ENCODE measurements around the gene ROBO1. TPM values are rescaled to one million over a fixed set of nuclear protein-coding genes. Genes with fewer than 3 reads are reported as not detected.

ROBO1 gene
- total RNA-seq, 1 donor from 2014 or later: 3.1 TPM

DNA sequence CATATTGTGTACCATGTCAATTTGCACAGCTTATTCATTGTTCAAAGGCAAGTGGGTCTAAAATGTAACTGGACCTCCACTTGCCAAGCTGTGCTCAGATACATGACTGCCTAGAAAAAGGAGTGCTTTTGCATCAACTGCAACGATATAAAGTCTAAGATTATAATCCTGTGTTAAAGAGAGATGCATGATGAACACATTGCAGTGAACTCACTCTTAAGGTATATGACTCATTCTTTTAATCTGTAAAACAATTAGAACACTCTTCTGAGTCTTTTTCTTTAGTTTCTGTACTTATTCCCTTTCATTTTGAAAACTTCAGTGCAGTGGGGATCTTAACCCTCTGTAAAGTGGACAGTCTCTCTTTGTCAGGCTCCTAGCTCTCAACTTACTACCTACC lies 982.8 kb downstream of the ROBO1 start:
- intact Hi-C loops (cut with micrococcal nuclease): no loop called here
- H3K27ac Mint-ChIP-seq: no peak overlapping the region
- no peak overlapping the region for H3K4me3 Mint-ChIP-seq
- no peaks in the 10 kb centered on the region for H3K9me3 Mint-ChIP-seq
- TF ChIP-seq, protein P1, sequence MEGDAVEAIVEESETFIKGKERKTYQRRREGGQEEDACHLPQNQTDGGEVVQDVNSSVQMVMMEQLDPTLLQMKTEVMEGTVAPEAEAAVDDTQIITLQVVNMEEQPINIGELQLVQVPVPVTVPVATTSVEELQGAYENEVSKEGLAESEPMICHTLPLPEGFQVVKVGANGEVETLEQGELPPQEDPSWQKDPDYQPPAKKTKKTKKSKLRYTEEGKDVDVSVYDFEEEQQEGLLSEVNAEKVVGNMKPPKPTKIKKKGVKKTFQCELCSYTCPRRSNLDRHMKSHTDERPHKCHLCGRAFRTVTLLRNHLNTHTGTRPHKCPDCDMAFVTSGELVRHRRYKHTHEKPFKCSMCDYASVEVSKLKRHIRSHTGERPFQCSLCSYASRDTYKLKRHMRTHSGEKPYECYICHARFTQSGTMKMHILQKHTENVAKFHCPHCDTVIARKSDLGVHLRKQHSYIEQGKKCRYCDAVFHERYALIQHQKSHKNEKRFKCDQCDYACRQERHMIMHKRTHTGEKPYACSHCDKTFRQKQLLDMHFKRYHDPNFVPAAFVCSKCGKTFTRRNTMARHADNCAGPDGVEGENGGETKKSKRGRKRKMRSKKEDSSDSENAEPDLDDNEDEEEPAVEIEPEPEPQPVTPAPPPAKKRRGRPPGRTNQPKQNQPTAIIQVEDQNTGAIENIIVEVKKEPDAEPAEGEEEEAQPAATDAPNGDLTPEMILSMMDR (IDR thresholded peaks at IDR 0.05): no peak
- H3K36me3 Mint-ChIP-seq (ENCODE audit: low read depth): no peaks in the 10 kb centered on the region
- ChIA-PET CTCF (no interaction called here), POLR2A (no interaction called here)
- no peaks in the 10 kb centered on the region for H3K4me1 Mint-ChIP-seq
- ATAC-seq (ENCODE audit: low read depth): no peak
- H3K27me3 Mint-ChIP-seq: no peaks in the 10 kb centered on the region
- DNase-seq: no peak

- DNase-seq: no peak
- ChIA-PET POLR2A (no interaction called here), CTCF (no interaction called here)
- no peaks in the 10 kb centered on the region for H3K4me1 Mint-ChIP-seq
- peaks cover 2% of the 10 kb centered on the region for H3K9me3 Mint-ChIP-seq
- ATAC-seq (ENCODE audit: low read depth): no peak
- H3K27ac Mint-ChIP-seq: no peak overlapping the region
- TF ChIP-seq, protein P1 (IDR thresholded peaks at IDR 0.05): no peak
- intact Hi-C loops (cut with micrococcal nuclease): no loop called here
- no peaks in the 10 kb centered on the region for H3K27me3 Mint-ChIP-seq
- no peak overlapping the region for H3K4me3 Mint-ChIP-seq
- no peaks in the 10 kb centered on the region for H3K36me3 Mint-ChIP-seq (ENCODE audit: low read depth)
These were observed 986.4 kb downstream of the ROBO1 start for GRCh38 chr3:78781351-78781750.

GRCh38 chr3:78765671-78766485 lies 1001.9 kb downstream of the ROBO1 start:
- DNase-seq (no peak), ATAC-seq (ENCODE audit: low read depth) (no peak)
- Mint-ChIP-seq H3K4me1 (no peaks in the 10 kb centered on the region), H3K4me3 (no peak overlapping the region), H3K27me3 (no peaks in the 10 kb centered on the region), H3K36me3 (ENCODE audit: low read depth) (no peaks in the 10 kb centered on the region), H3K9me3 (peaks cover 2% of the 10 kb centered on the region), H3K27ac (no peak overlapping the region)
- ChIA-PET POLR2A (no interaction called here), CTCF (no interaction called here)
- TF ChIP-seq, protein P1 (IDR thresholded peaks at IDR 0.05): no peak
- intact Hi-C loops (cut with micrococcal nuclease): no loop called here

DNA sequence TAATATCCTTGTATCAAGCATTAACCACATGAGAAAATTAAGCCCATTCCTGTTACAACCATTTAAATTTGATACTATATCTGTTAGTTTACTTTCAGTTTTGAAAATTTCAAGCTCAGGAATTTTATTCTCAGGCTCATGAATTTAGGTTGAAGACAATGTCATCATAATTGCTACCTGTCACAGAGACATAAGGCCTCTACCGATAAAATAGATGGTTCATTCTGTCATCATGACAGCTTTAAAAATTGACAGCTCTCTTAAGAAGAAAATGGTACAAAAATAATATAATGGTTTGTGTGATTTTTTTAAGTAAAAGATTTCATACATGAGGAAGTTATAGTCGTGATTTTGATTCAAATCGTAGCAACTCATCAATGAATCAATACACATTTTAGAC lies 1003.2 kb downstream of the ROBO1 start:
- Mint-ChIP-seq H3K27ac (no peak overlapping the region), H3K4me3 (no peak overlapping the region), H3K27me3 (no peaks in the 10 kb centered on the region), H3K36me3 (ENCODE audit: low read depth) (no peaks in the 10 kb centered on the region), H3K4me1 (no peaks in the 10 kb centered on the region), H3K9me3 (peaks cover 2% of the 10 kb centered on the region)
- ATAC-seq (ENCODE audit: low read depth): no peak
- ChIA-PET POLR2A (no interaction called here), CTCF (no interaction called here)
- DNase-seq: no peak
- TF ChIP-seq, protein P1 (IDR thresholded peaks at IDR 0.05): no peak
- intact Hi-C loops (cut with micrococcal nuclease): no loop called here

DNA sequence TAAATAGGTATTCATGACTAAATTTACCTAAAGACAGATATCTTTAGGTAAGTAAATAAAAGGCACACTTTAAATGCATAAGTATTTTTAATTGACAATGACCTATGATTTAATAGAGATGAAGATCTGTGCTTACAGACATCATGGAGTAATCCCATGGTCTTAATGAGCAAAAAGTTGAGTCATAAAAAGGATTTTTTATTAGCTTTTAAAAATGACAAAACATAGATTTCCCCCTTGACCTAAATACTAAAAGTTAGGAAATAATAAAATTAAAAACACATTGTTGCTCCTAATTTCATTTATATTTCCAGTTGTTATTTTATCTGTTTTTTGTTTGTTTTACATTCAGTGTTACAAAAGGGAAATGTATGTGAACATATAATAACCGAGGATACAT lies 1005.7 kb downstream of the ROBO1 start:
- H3K4me1 Mint-ChIP-seq: no peaks in the 10 kb centered on the region
- no peak overlapping the region for H3K4me3 Mint-ChIP-seq
- ATAC-seq (ENCODE audit: low read depth) (no peak), DNase-seq (no peak)
- ChIA-PET CTCF (no interaction called here), POLR2A (no interaction called here)
- H3K9me3 Mint-ChIP-seq: no peaks in the 10 kb centered on the region
- no peaks in the 10 kb centered on the region for H3K27me3 Mint-ChIP-seq
- no peak overlapping the region for H3K27ac Mint-ChIP-seq
- intact Hi-C loops (cut with micrococcal nuclease): no loop called here
- TF ChIP-seq, protein P1 (IDR thresholded peaks at IDR 0.05): no peak
- H3K36me3 Mint-ChIP-seq (ENCODE audit: low read depth): no peaks in the 10 kb centered on the region

Measured in activated B cell treated with CpG ODN at 0.5 μM for 24 hours (primary cell).